ENCODE results near the gene TRMT112. TPM values are rescaled to one million over a fixed set of nuclear protein-coding genes. Genes with fewer than 3 reads are reported as not detected.

Gene TRMT112
- total RNA-seq, 1 donor from 2014 or later, result 151 TPM

DNA sequence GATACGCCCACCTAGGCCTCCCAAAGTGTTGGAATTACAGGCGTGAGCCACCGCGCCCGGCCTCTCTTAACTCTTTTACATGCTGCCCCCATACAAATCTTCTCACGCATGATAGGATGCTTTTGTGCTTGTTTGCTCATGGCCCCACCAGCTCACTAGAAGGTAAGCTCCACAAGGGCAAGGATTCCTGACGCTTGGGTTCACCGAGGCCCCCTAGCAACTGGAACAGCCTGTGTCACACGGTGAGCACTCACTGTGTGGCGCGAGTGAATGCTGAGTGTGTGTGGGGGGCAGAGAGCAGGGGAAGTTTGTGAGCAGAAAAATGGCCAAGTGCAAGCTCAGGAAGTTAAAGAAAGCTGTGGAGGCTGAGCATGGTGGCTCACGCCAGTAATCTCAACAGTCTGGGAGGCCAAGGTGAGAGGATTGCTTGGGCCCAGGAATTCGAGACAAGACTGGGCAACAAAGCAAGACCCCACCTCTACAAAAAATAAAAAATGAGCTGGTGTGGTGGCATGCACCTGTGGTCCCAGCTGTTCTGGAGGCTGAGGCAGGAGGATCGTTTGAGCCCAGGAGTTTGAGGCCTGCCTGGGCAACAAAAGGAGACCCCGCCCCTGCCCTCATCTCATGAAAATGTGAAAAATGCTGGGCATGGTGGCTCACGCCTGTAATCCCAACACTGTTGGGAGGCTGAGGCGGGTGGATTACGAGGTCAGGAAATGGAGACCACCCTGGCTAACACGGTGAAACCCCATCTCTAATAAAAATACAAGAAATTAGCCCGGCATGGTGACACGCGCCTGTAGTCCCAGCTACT lies 35.2 kb downstream of the TRMT112 start:
- no peak for DNase-seq (ENCODE audit: low spot score)

DNA sequence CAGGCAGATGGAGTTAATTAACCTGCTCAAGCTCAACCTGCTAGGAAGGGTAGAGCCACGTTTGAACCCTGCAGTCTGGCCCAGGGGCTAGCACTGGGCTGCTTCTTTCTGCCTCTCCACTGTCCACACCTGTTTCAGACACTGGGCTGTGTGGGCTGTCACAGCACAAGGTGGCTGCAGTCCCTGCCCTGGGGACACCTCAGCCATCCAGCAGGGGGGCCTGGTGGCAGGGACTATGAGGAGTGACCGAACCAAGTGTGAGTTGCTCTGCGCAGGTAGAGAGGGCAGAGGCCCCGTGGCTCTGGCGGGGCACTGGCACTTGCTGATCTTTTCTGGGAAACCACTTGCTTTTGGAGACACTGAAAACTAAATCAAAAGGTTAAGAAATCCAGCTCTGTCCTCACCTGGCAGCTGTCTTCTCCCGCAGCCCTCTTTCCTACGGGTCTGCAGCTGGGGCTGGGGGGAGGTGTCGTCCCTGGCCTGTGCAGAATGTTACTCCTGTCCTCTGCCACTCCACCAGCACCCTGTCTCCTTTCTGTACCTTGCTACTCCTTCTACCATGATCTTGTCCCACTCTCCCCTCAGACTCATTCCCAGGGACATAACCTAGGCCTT lies 38.7 kb downstream of the TRMT112 start:
- DNase-seq (ENCODE audit: low spot score), result no peak

DNA sequence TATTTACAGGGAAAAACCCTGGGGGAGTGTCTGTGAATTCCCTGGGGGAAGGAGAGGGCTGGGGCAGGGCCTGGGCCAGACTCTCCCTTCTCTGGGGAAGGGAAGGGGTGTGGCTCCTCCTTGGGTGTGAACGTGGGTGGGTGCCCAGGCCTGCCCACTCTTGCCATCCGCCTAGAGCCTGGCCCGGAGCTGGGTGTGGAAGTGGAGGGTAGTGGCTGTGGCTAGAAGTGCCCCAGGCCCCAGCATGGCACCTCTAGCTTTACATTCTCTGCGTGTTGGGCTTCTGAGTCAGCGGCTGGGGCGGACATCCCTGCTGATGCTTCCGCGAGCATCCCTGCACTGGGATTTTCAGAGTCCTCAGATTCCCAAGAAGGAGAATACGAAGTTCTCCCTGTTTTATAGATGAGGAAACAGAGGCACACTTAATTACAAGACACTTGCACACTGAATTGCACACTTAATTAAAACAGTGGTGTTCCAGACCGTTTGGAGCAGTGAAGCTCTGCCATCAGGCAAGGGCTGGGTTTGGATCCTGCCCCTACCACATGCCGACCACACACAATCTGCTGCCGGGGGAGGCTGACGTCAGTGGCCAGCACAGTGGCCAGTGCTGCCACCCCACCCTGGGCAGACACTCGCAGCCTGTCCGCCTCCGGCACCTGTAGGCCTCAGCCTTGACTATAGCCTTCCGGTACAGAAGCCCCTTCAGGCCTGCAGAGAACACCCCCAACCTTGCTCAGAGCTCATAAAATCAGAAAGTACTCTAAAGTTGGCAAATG lies 40.5 kb downstream of the TRMT112 start:
- no peak for DNase-seq (ENCODE audit: low spot score)

DNA sequence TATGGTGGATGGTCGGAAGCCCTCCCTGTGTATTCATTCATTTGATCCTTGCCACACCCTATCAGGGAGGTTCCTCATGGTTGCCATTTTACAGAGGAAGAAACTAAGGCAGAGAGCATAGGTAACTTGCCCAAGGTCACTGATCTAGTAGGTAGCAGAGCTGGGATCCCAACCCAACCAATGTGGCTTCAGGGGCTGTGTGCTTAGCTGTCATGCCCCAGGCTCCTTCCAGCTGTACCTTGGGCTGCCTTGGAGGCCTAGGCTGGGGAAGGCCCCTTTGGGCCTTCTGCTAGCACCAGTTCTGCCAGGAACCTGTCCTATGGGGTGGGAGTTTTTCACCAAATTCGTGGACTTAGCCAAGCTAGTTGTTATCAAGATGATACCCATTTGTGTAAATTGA lies 41.5 kb downstream of the TRMT112 start:
- DNase-seq (ENCODE audit: low spot score), result no peak

DNA sequence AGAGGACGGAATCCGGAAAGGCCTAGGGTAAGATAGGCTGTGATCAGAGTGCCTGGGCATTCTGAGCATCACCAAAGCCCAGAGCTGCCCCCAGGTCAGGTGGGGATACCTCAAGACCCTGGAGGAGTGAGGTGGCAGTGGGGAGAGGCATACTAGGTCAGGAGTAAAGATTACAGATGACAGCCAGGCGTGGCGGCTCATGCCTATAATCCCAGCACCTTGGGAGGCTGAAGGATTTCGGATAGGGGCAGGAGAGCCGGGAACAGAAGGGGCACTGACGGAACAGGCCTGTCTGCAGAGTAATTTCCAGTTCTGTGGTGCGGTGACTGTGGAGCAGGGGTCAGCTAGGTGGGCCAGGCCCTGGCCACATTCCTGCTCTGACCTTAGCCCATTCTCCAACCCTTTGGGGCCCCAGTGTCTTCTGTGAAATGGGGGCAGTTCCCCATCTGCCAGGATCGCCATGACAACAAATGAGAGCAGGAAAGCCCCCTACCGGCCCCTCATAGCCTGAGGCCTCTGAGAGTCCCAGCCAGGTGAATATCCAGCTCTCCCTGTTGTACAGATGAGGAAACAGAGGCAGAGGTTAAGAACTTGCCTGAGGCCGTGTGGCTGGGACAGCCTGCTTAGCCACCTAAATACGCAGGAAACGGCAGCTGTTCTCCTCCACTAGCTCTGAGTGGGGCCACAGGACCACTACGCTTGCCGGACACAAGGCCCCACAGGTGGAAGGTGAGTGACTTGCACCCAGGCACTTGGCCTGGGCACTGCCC lies 42.1 kb downstream of the TRMT112 start:
- DNase-seq (ENCODE audit: low spot score), result no peak

DNA sequence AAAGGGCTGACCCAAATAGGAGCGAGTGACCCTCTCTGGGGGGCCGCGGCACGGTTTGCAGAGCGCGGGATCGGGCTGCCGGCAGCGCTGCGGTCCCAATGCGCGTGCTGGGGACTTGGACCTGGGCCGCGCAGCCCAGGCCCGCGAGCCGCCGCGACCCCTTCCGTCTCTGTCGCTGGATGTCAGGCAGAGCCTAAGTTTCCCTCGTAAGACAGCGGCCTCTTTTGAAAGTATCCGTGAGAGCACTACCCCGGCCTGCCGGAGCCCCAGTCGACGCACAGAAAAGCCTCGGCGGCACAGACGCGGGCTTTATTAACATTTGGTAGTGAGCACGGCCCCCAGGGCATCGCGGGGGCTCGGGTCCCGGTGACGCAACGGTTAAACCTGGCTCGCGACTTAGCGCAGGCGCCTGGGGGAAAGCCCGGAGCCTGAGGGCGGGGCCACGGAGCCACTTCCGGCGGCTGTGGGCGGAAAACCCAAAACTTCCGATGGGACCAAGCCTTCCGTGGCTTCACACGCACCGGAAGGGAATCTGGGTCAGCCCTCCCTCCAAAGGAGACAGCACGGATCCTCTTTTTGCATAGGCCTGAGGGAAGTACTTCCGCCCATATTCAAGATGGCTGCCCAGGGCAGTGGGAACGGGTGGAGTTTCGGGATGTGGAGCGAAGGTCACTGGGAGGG lies 47.7 kb downstream of the TRMT112 start:
- peak; percentile 99 for DNase-seq (ENCODE audit: low spot score)

DNA sequence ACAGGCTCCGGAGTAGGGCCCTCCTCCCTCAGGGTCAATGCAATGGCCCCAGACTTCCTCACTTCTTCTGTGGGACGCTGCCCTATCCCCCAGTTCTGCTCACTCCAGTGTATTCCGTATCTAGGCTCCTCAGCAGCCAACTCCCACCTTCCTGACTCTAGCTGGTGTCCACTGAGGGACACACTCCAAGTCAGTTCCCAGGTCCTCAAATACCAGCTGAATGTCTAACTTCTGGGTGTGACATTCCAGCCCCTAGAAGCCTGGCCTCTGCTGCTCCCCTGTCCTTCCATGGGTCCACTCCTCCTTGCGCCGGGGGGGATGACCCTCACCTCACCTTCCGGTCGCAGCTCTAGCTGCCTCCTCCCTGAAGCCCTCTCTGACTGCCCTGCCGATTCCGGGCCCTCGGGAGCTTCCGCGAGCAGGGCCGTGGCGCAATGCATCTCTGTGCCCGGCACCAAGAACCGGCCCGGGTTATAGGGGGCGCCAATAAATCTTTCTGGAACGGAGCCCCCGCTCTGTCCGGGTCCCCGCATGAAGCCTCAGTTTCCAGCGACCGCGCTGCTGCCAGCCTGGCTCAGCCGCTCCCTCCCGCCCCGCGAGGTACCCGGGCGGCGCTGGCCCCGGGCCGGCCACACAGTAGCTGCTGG lies 48.3 kb downstream of the TRMT112 start:
- DNase-seq (ENCODE audit: low spot score), result no peak

DNA sequence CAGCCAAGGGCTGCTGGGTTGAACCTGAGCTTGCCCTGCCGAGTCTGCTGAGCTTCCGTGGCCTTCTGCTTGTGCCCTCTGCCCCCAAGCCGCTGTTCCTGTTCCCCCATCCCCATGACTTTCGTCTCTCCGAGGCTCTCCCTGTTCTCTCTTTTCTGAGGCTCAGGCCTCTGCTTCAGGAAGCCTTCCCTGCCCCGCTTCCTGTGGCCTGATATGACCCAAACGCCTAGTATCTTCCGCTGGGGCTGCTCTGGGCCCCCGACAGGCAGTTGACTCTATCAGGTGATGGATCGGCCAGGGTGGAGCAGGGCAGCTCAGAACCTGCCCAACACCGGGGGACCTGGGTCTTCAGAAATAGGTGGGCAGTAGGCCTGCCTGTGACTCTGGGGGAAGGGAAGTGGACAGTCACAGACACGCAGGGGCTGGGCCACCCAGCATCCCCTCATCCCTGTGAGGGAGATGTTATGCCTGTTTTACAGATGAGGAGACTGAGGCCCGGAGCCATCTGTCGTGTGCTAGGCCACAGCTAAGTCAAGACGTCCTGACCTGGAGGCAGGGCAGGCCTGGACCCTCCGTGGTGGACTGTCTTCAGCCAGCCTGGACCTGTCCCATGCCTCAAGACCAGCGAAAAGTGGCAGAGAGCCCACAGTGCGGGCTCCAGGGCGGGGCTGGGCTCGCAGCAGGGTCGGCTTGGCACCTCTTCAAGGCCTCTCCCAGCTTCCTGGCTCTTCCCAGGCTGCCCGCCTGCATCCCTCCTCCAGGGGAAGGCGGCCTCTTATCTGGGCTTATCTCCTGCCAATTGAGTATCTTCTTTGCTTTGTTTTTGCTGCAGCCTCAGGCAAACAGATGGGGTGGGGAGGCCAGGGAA lies 49.1 kb downstream of the TRMT112 start:
- DNase-seq (ENCODE audit: low spot score), result no peak

DNA sequence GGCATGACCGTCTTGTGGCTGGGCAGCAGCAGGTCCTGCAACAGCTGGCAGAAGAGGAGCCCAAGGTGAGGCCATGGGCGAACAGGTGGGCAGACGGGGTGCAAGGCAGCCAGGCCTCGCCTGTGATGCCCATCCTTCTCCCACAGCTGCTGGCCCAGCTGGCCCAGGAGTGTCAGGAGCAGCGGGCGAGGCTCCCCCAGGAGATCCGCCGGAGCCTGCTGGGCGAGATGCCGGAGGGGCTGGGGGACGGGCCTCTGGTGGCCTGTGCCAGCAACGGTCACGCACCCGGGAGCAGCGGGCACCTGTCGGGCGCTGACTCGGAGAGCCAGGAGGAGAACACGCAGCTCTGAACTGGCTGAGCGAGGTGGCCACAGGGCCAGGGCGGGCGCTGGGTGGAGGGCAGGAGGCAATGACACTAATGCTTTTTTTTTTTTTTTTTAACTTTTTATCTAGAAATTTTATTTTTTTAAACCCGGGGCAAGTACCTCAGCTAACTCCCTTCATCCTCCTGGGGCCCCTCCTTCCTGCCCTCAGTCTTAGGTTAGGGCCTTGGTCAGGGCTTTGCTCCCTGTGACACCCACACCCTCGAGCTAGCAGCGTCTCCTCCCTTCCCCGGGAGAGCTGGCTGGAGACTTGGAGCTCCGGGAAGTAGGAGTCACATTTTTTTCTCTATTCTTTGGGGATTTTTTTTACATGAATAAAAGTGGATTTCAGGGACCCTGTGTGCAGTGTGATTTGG lies 50.0 kb downstream of the TRMT112 start:
- no peak for DNase-seq (ENCODE audit: low spot score)

Small RNAs within 50 kb of the gene (microRNA-seq; reads per million reads assigned to microRNA genes)
- gene MIR7155 (ENCODE audit: borderline number of aligned reads), result not detected

Other genes with a start within 250 kb of the TRMT112 start
- gene MACROD1, start 151.4 kb downstream of the TRMT112 start, total RNA-seq, result 19.5 TPM
- 113 TPM for gene STIP1, start 131.4 kb downstream of the TRMT112 start, total RNA-seq
- 58.9 TPM for gene FERMT3, start 110.8 kb downstream of the TRMT112 start, total RNA-seq
- gene TRPT1, start 91.4 kb downstream of the TRMT112 start, total RNA-seq, result 32.7 TPM
- gene NUDT22, start 91.3 kb downstream of the TRMT112 start, total RNA-seq, result 45.8 TPM
- 20.4 TPM for gene DNAJC4, start 87.0 kb downstream of the TRMT112 start, total RNA-seq
- gene VEGFB, start 83.0 kb downstream of the TRMT112 start, total RNA-seq, result 426 TPM
- gene FKBP2, start 76.5 kb downstream of the TRMT112 start, total RNA-seq, result 53.8 TPM
- 186 TPM for gene PPP1R14B, start 70.6 kb downstream of the TRMT112 start, total RNA-seq
- 25.8 TPM for gene PLCB3, start 66.0 kb downstream of the TRMT112 start, total RNA-seq
- gene BAD, start 32.9 kb downstream of the TRMT112 start, total RNA-seq, result 51.7 TPM
- 19.9 TPM for gene GPR137, start 31.7 kb downstream of the TRMT112 start, total RNA-seq
- not detected for gene KCNK4, start 26.3 kb downstream of the TRMT112 start, total RNA-seq
- gene CATSPERZ, start 17.2 kb downstream of the TRMT112 start, total RNA-seq, result not detected
- 56.9 TPM for gene ESRRA, start 12.0 kb downstream of the TRMT112 start, total RNA-seq
- gene PRDX5, start 562 bp upstream of the TRMT112 start, total RNA-seq, result 111 TPM
- gene CCDC88B, start 22.6 kb upstream of the TRMT112 start, total RNA-seq, result 11.5 TPM
- gene RPS6KA4, start 41.6 kb upstream of the TRMT112 start, total RNA-seq, result 26.1 TPM
- not detected for gene SLC22A11, start 238.4 kb upstream of the TRMT112 start, total RNA-seq

Data from mesenteric fat pad (tissue), 1 donor.